GM18520 (cell line): ENCODE data around the gene ATF5.

Experiments used
- ATAC-seq: cut with Tn5 transposase; IDR thresholded peaks from one replicate; pipeline ENCODE4 v1.9.1; 2021; ENCODE audit not compliant: unreplicated experiment

Gene ATF5, protein sequence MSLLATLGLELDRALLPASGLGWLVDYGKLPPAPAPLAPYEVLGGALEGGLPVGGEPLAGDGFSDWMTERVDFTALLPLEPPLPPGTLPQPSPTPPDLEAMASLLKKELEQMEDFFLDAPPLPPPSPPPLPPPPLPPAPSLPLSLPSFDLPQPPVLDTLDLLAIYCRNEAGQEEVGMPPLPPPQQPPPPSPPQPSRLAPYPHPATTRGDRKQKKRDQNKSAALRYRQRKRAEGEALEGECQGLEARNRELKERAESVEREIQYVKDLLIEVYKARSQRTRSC

GRCh38 chr19:49929121-49929610, at the start of gene ATF5, which contains the start of gene NUP62:
Gene ATF5, plus strand, starts transcription at chr19:49929205. Its CDS starts 1,646 bp downstream, at chr19:49930851.
Gene NUP62, minus strand, starts transcription at chr19:49929504. Its CDS starts 19,697 bp downstream, at chr19:49909807.
- peak; percentile 31 for ATAC-seq

GRCh38 chr19:49879243-49879963, 49.6 kb upstream of the ATF5 start:
- ATAC-seq = no peak

GRCh38 chr19:49880162-49880869, 48.7 kb upstream of the ATF5 start:
- no peak for ATAC-seq

DNA sequence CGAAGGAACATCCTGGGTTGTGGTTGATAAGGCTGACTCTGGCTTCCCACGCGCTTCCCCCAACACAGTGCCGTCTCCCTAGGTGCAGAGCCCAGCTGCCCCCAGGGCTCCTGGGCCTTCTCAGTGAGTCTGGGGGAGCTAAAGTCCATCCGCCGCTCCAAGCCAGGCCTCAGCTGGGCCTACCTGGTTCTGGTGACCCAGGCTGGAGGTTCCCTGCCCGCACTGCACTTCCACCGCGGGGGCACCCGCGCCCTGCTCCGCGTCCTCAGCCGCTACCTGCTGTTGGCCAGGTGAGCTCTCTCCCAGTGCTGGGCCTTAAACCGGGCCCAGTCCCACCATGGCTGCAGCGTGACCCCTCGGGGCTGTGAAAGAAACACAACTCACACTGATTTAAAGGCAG, 47.8 kb upstream of the ATF5 start:
- no peak for ATAC-seq

DNA sequence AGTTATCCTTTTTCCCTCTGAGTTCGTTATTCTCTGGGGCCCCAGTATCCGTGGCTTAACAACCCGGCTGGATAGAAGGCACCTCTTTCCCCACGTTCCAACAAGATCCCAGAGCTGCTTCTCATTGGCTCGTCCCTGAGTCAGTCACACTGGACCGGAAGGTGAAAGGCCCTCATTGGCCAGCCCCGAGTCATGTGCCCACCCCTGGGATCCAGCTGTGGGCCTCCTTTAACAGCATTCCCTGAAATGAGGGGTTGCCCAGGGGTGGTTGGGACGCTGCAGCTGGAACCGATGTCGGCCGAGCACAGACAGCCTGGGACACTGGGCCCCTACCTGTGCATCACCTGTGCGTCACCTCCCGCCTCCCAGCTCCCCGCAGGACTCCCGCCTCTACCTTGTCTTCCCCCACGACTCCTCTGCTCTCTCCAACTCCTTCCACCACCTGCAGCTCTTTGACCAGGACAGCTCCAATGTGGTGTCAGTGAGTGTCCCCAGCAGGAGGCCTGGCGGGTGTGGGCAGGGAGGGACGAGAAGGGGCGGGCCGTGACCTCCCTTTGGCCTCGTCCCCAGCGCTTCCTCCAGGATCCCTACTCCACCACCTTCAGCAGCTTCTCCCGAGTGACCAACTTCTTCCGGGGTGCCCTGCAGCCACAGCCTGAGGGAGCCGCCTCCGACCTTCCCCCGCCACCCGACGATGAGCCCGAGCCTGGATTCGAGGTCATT, 47.2 kb upstream of the ATF5 start:
- no peak for ATAC-seq

GRCh38 chr19:49882643-49883042, 46.4 kb upstream of the ATF5 start:
- no peak for ATAC-seq

DNA sequence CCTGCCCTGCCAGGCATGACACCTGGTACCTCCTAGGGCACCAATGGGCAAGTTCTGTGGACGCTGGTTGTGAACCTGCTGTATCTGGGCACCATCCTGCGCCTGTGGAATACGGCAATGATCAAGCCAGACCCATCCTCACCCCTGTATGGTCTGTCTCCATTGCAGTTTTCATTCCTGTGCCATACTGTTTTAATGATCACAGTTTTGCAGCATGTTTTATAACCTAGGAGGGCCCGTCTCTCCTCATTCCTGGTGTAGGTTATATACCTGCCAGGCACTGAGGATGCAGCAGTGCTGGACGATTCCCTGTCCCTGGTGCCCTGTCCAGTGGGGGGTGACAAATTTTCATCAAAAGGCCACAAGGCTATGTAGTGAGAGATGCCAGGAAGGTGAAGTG, 45.9 kb upstream of the ATF5 start:
- ATAC-seq = no peak

- no peak for ATAC-seq
These were observed 44.9 kb upstream of the ATF5 start for GRCh38 chr19:49884109-49884508.

GRCh38 chr19:49884760-49885159, 44.2 kb upstream of the ATF5 start:
- no peak for ATAC-seq

GRCh38 chr19:49887037-49887664, 41.9 kb upstream of the ATF5 start:
- no peak for ATAC-seq

- no peak for ATAC-seq
These were observed 41.1 kb upstream of the ATF5 start for GRCh38 chr19:49887665-49888509.

DNA sequence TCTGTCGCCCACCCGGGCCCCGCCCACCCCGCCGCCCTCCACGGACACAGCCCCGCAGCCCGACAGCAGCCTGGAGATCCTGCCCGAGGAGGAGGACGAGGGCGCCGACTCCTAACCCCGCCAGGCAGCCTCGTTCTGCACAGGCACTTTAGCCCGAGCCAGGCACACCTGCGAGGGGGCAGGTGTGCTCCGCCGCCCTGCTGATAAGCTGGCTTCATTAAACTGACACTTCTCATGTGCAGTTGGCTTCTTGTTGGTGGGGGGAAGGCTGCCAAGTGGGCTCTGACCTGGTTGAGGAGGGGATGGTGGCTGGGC, 40.5 kb upstream of the ATF5 start:
- no peak for ATAC-seq

GRCh38 chr19:49889038-49889686, 39.8 kb upstream of the ATF5 start:
- ATAC-seq = no peak

DNA sequence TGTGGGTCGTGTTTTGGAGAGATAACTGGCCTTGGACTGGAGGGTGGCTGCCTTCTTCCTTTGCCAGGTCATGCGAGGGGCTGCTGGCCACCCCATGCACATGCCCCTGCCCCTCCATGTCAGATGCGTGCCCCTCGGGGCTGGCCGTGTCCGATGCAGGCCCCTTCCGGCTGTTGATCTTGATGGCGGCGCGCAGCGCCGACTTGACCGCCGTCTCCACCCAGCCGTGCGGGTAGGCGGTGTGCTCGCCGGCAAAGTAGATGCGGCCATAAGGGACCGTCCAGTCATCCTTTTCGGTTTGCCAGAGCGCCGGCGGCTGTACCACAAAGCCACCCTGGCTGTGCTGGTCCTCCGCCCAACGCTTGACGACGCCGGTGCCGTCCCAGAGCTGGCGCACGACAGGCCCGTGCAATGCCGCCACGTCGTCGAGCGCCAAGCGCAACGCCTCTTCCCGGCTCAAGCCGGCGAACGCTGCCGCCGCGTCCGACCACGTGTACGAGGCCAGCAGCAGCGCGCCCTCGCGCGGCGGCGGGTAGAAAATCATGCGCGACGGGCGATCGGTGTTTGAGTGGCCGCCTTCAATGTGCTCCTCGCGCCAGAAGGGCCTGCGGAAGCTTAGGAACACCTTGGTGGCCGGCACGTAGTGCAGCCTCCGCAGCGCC, 39.2 kb upstream of the ATF5 start:
- ATAC-seq = no peak

DNA sequence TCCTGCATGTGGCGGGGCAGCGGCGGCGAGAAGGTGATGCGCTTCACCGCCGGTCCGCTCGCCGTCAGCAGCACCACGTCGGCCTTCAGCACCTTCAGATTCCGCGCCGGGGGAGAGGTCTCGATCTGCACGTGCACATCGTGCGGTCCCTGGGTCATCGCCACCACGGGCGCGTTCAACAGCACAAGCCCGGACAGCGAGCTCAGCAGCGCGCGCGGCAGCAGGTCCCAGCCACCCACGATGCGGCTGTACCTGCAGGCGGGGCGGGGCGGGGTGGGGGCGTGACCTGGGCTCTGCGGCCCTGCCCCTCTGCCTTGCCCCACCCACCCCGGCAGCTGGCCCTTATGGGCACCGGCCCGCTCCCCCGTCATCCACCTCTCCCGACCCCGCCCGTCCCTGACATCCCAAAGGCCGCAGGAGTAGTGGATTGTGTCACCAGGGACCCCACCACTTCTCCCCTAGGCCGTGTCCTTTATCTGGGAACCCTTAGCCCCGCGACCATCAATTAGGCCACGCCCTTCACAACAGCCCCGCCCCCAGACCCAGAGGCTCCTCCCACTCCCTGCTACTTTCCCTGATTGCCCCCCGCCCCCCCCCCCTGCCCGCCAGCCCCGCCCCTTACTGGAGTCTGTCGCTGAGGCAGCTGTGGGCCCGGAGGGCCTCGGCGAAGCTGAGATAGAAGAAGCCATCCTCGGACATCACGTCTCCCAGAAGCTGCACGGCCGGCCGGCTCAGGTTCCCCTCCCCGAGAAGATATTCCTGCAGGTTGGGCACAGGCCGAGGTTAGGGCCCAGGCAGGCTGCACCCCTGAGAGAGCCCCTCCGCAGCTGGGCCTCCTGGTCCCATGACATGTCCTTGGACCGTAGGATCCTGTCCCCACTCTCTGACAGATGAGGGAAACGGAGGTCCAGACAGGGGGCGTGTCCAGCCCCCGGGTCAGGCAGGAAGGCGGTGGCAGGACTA, 38.4 kb upstream of the ATF5 start:
- ATAC-seq = no peak

DNA sequence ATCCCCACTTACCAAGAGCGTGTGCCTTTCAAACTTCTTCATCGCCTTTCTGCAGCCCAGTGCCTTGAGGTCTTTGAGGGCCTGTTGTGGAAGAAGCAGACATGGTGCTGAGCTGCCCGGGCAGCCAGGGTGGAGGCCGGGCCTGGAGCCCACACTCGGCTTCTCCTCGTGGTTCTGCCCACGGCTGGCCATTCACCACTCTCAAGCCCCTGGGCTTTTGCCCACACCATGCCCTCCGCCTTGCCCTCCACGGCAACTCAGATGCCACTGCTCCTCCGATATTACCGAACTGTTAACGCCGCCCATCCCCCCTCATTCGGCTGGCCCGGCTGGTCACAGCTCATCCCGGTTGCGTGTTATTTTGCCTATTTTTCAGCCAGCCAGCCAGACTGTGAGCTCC, 37.6 kb upstream of the ATF5 start:
- no peak for ATAC-seq

- no peak for ATAC-seq
These were observed 36.3 kb upstream of the ATF5 start for GRCh38 chr19:49892716-49893115.
